ENCODE data around the gene HOXA4.

The HOXA4 gene

DNA sequence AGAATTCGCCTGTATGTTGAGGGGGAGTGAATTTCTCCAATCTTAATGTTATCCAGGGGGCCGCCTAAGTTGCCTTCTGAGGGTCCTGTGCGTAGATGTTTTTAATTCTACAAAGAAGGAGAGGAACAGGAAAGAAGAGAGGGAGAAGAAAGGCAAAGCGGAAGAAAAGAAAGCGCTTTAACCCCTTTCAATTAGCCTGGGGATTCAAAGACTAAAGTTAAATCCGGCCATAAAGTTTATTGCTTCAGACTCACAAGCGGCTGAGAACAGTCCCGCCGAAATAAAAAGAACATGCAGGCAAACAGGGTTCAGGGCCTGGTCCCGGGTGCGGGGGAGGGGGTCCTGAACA lies 8.4 kb upstream of the HOXA4 start:
- Histone ChIP-seq H3K4me2 (ENCODE audit: low read length, poor library complexity, severe bottlenecking) (peak overlapping the region; percentile 49), H3K36me3 (ENCODE audit: control insufficient read depth in 1 of 2, insufficient read depth in 2 of 2, low read depth in 1 of 2, low read length in 2 of 2) (peaks cover 3 to 26% of the 10 kb centered on the region in 2 experiments), H3K79me1 (replicated peaks; ENCODE audit: low read length, poor library complexity, severe bottlenecking) (no peaks in the 10 kb centered on the region), H2AK5ac (ENCODE audit: low read length, severe bottlenecking) (peak overlapping the region; percentile 82), H3K4me1 (ENCODE audit: control insufficient read depth, insufficient read depth, low read depth, low read length) (peaks cover 9% of the 10 kb centered on the region), H2AFZ (ENCODE audit: low read depth, low read length) (no peak overlapping the region), H2BK5ac (ENCODE audit: low read depth, low read length, poor library complexity, severe bottlenecking) (peak overlapping the region; percentile 88), H3K14ac (ENCODE audit: low read length in 2 of 2) (no peak overlapping the region), H2BK12ac (ENCODE audit: low read length in 2 of 2) (peak overlapping the region in 1 of 2 experiments; percentile 57), H4K91ac (ENCODE audit: low read length) (no peak overlapping the region), H3K9ac (ENCODE audit: low read length) (peak overlapping the region; percentile 97), H3K23ac (ENCODE audit: low read length in 2 of 2) (no peak overlapping the region), H3K4ac (ENCODE audit: low read depth in 1 of 2, low read length in 2 of 2) (no peak overlapping the region), H3K27ac (ENCODE audit: low read length, poor library complexity, severe bottlenecking) (peak overlapping the region; percentile 81), H2BK120ac (ENCODE audit: low read depth, low read length) (no peak overlapping the region), H2BK15ac (ENCODE audit: low read depth, poor library complexity, severe bottlenecking) (no peak overlapping the region), H3K27me3 (ENCODE audit: control insufficient read depth in 1 of 2, insufficient read depth in 1 of 2, low read length in 2 of 2) (no peaks in the 10 kb centered on the region), H3K4me3 (ENCODE audit: insufficient read depth in 1 of 2, low read depth in 1 of 2, low read length in 2 of 2) (peak overlapping the region; percentile 70 to 82), H3K18ac (ENCODE audit: low read depth in 1 of 2, low read length in 2 of 2) (peak overlapping the region in 1 of 2 experiments; percentile 21), H3K9me3 (ENCODE audit: control insufficient read depth, low read length) (no peaks in the 10 kb centered on the region), H4K8ac (ENCODE audit: low read length) (no peak overlapping the region)
- WGBS = 27% methylated on average over 10 of the region's 11 CpGs
- peak; percentile 13 for DNase-seq

DNA sequence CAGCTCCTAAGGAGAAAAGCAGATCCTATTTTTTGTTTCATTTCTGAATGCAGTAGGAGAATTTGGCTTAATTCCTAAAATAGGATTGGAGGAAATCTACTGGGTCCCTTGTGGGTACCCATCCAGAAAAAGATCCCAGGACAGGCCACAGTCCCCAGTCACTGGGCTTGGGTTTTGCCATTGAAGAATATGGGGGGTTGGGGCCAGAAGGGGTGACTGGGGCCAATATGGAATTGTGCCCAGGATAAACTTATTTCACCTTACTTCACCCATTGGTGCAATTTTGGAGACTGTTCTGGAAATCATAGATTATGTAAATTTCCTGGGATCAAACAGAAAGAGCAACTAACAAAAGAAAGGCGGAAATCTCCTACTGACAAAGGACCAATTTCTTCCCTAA lies 7.9 kb upstream of the HOXA4 start:
- Histone ChIP-seq H2BK12ac (ENCODE audit: low read length in 2 of 2) (no peak overlapping the region), H3K4me3 (ENCODE audit: insufficient read depth in 1 of 2, low read depth in 1 of 2, low read length in 2 of 2) (peak overlapping the region in 1 of 2 experiments; percentile 82), H3K9ac (ENCODE audit: low read length) (peak overlapping the region; percentile 97), H2AK5ac (ENCODE audit: low read length, severe bottlenecking) (peak overlapping the region; percentile 82), H4K91ac (ENCODE audit: low read length) (no peak overlapping the region), H2BK15ac (ENCODE audit: low read depth, poor library complexity, severe bottlenecking) (no peak overlapping the region), H2AFZ (ENCODE audit: low read depth, low read length) (no peak overlapping the region), H3K4ac (ENCODE audit: low read depth in 1 of 2, low read length in 2 of 2) (no peak overlapping the region), H3K79me1 (replicated peaks; ENCODE audit: low read length, poor library complexity, severe bottlenecking) (no peaks in the 10 kb centered on the region), H2BK120ac (ENCODE audit: low read depth, low read length) (no peak overlapping the region), H4K8ac (ENCODE audit: low read length) (no peak overlapping the region), H3K9me3 (ENCODE audit: control insufficient read depth, low read length) (no peaks in the 10 kb centered on the region), H3K14ac (ENCODE audit: low read length in 2 of 2) (no peak overlapping the region), H3K27me3 (ENCODE audit: control insufficient read depth in 1 of 2, insufficient read depth in 1 of 2, low read length in 2 of 2) (no peaks in the 10 kb centered on the region), H2BK5ac (ENCODE audit: low read depth, low read length, poor library complexity, severe bottlenecking) (peak overlapping the region; percentile 22), H3K36me3 (ENCODE audit: control insufficient read depth in 1 of 2, insufficient read depth in 2 of 2, low read depth in 1 of 2, low read length in 2 of 2) (peaks cover 3 to 26% of the 10 kb centered on the region in 2 experiments), H3K18ac (ENCODE audit: low read depth in 1 of 2, low read length in 2 of 2) (no peak overlapping the region), H3K4me1 (ENCODE audit: control insufficient read depth, insufficient read depth, low read depth, low read length) (peaks cover 8% of the 10 kb centered on the region), H3K4me2 (ENCODE audit: low read length, poor library complexity, severe bottlenecking) (peak overlapping the region; percentile 49), H3K23ac (ENCODE audit: low read length in 2 of 2) (no peak overlapping the region), H3K27ac (ENCODE audit: low read length, poor library complexity, severe bottlenecking) (peak overlapping the region; percentile 81)
- WGBS = no CpG with 5 or more reads among the region's 1 CpG
- no peak for DNase-seq

DNA sequence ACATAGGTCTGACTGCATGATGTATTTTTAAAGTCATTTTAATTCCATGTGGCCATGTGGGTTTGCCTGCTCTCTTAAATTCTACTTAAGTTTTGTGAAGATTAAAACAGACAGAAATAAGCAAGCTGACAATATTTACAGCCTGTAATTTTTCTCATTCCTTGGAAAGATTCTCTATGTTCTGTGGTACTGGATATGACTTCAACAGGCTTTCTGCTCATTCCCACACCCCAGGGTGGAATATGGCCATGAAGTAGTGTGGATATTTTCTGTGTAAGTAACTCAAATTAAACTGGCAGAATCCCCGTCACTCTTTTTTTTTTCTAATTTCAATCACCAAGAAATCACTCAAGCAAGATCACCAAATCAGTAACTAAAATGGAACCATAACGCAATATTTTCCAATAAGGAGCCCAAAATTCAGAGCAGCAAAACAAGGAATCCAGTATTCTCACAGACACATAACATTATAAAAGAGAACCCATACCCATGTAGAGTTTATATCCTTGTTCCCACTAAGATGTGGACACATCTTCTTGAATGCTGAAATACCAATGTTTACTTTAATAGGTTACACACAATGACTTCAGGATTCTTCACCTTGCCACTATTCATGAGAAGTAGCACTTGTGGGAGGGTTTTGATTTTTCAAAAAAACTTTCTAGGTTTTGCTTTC lies 7.2 kb upstream of the HOXA4 start:
- no peak overlapping the region for H2BK12ac ChIP-seq (ENCODE audit: low read length in 2 of 2)
- no peaks in the 10 kb centered on the region for H3K9me3 ChIP-seq (ENCODE audit: control insufficient read depth, low read length)
- H4K91ac ChIP-seq (ENCODE audit: low read length) = no peak overlapping the region
- H2BK5ac ChIP-seq (ENCODE audit: low read depth, low read length, poor library complexity, severe bottlenecking) = no peak overlapping the region
- no peaks in the 10 kb centered on the region for H3K27me3 ChIP-seq (ENCODE audit: control insufficient read depth in 1 of 2, insufficient read depth in 1 of 2, low read length in 2 of 2)
- H2AK5ac ChIP-seq (ENCODE audit: low read length, severe bottlenecking) = no peak overlapping the region
- H2BK120ac ChIP-seq (ENCODE audit: low read depth, low read length) = no peak overlapping the region
- H3K23ac ChIP-seq (ENCODE audit: low read length in 2 of 2) = no peak overlapping the region
- H3K4me1 ChIP-seq (ENCODE audit: control insufficient read depth, insufficient read depth, low read depth, low read length) = peaks cover 6% of the 10 kb centered on the region
- H3K27ac ChIP-seq (ENCODE audit: low read length, poor library complexity, severe bottlenecking) = peak overlapping the region; percentile 81
- H3K18ac ChIP-seq (ENCODE audit: low read depth in 1 of 2, low read length in 2 of 2) = no peak overlapping the region
- peak overlapping the region; percentile 97 for H3K9ac ChIP-seq (ENCODE audit: low read length)
- H3K79me1 ChIP-seq (replicated peaks; ENCODE audit: low read length, poor library complexity, severe bottlenecking) = no peaks in the 10 kb centered on the region
- no peak overlapping the region for H2AFZ ChIP-seq (ENCODE audit: low read depth, low read length)
- no peak overlapping the region for H3K4ac ChIP-seq (ENCODE audit: low read depth in 1 of 2, low read length in 2 of 2)
- H3K14ac ChIP-seq (ENCODE audit: low read length in 2 of 2) = no peak overlapping the region
- H3K4me2 ChIP-seq (ENCODE audit: low read length, poor library complexity, severe bottlenecking) = peak overlapping the region; percentile 49
- peak; percentile 17 for DNase-seq
- no peak overlapping the region for H4K8ac ChIP-seq (ENCODE audit: low read length)
- H3K4me3 ChIP-seq (ENCODE audit: insufficient read depth in 1 of 2, low read depth in 1 of 2, low read length in 2 of 2) = peak overlapping the region in 1 of 2 experiments; percentile 82
- peaks cover 0 to 26% of the 10 kb centered on the region in 2 experiments for H3K36me3 ChIP-seq (ENCODE audit: control insufficient read depth in 1 of 2, insufficient read depth in 2 of 2, low read depth in 1 of 2, low read length in 2 of 2)
- no peak overlapping the region for H2BK15ac ChIP-seq (ENCODE audit: low read depth, poor library complexity, severe bottlenecking)
- WGBS = 80% methylated on average over 2 of the region's 2 CpGs

DNA sequence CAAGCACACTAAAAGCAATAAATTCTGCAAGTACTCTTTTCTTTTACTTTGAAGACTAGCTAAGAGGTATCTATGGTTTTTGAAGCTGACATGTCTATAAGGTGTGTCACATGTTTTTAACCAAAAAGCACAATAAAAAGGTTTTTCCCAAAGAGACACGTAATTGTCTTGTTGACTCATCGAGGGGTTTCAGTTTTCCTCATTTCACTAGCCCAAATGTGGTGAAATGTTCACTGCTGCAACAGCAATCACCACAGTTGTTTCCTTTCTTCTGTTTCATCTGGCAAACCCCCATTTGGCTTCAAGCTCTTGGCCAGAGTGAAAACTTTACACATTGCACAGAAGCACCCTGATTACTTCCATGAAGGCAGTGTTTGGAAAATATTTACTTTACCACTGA lies 3.8 kb upstream of the HOXA4 start:
- Histone ChIP-seq H3K9ac (ENCODE audit: low read length) (peak overlapping the region; percentile 77), H2AFZ (ENCODE audit: low read depth, low read length) (no peak overlapping the region), H3K23ac (ENCODE audit: low read length in 2 of 2) (no peak overlapping the region), H4K8ac (ENCODE audit: low read length) (no peak overlapping the region), H2BK12ac (ENCODE audit: low read length in 2 of 2) (no peak overlapping the region), H3K14ac (ENCODE audit: low read length in 2 of 2) (no peak overlapping the region), H2BK120ac (ENCODE audit: low read depth, low read length) (no peak overlapping the region), H3K4me2 (ENCODE audit: low read length, poor library complexity, severe bottlenecking) (no peak overlapping the region), H3K4me3 (ENCODE audit: insufficient read depth in 1 of 2, low read depth in 1 of 2, low read length in 2 of 2) (peak overlapping the region in 1 of 2 experiments; percentile 32), H2BK15ac (ENCODE audit: low read depth, poor library complexity, severe bottlenecking) (no peak overlapping the region), H2BK5ac (ENCODE audit: low read depth, low read length, poor library complexity, severe bottlenecking) (no peak overlapping the region), H3K36me3 (ENCODE audit: control insufficient read depth in 1 of 2, insufficient read depth in 2 of 2, low read depth in 1 of 2, low read length in 2 of 2) (peaks cover 0 to 3% of the 10 kb centered on the region in 2 experiments), H3K4me1 (ENCODE audit: control insufficient read depth, insufficient read depth, low read depth, low read length) (peaks cover 9% of the 10 kb centered on the region), H3K27me3 (ENCODE audit: control insufficient read depth in 1 of 2, insufficient read depth in 1 of 2, low read length in 2 of 2) (no peaks in the 10 kb centered on the region), H4K91ac (ENCODE audit: low read length) (no peak overlapping the region), H3K27ac (ENCODE audit: low read length, poor library complexity, severe bottlenecking) (no peak overlapping the region), H2AK5ac (ENCODE audit: low read length, severe bottlenecking) (no peak overlapping the region), H3K9me3 (ENCODE audit: control insufficient read depth, low read length) (no peaks in the 10 kb centered on the region), H3K18ac (ENCODE audit: low read depth in 1 of 2, low read length in 2 of 2) (no peak overlapping the region), H3K79me1 (replicated peaks; ENCODE audit: low read length, poor library complexity, severe bottlenecking) (no peaks in the 10 kb centered on the region), H3K4ac (ENCODE audit: low read depth in 1 of 2, low read length in 2 of 2) (no peak overlapping the region)
- 52% methylated on average over 2 of the region's 2 CpGs for WGBS
- peak; percentile 49 for DNase-seq
